HEK293T (cell line): ENCODE measurements around the gene LCLAT1.

Experiments
- BHLHE40 ChIP-seq: fragments of 450-650 bp; IDR thresholded peaks from 2 replicates; pipeline ENCODE4 v1.6.1; 2016; ENCODE audit warnings: mild to moderate bottlenecking, moderate library complexity, borderline replicate concordance
- ELF4 ChIP-seq: fragments of 450-650 bp; IDR thresholded peaks from 2 replicates; pipeline ENCODE4 v1.6.1; 2017; ENCODE audit warnings: antibody characterized with exemption
- FOXA1 ChIP-seq: fragments of 450-650 bp; IDR thresholded peaks from 2 replicates; pipeline ENCODE4 v1.6.1; 2016; ENCODE audit warnings: mild to moderate bottlenecking
- FOXK2 ChIP-seq: fragments of 450-650 bp; IDR thresholded peaks from 2 replicates; pipeline ENCODE4 v1.6.1; 2016; ENCODE audit warnings: mild to moderate bottlenecking
- FOXM1 ChIP-seq: fragments of 450-650 bp; IDR thresholded peaks from 2 replicates; pipeline ENCODE4 v1.6.1; 2017; ENCODE audit warnings: mild to moderate bottlenecking, borderline replicate concordance
- HDGF ChIP-seq: fragments of 450-650 bp; IDR thresholded peaks from 2 replicates; pipeline ENCODE4 v1.6.1; 2017; ENCODE audit warnings: antibody characterized with exemption, borderline replicate concordance
- L3MBTL2 ChIP-seq: fragments of 450-650 bp; conservative IDR thresholded peaks from 2 replicates; pipeline ENCODE4 v1.6.1; 2016; ENCODE audit warnings: mild to moderate bottlenecking
- LEF1 ChIP-seq: fragments of 450-650 bp; IDR thresholded peaks from 2 replicates; pipeline ENCODE4 v1.6.1; 2017; ENCODE audit warnings: mild to moderate bottlenecking, borderline replicate concordance
- NFRKB ChIP-seq: fragments of 450-650 bp; IDR thresholded peaks from 2 replicates; pipeline ENCODE4 v1.6.1; 2016; ENCODE audit warnings: mild to moderate bottlenecking, moderate library complexity
- PKNOX1 ChIP-seq: fragments of 450-650 bp; IDR thresholded peaks from 2 replicates; pipeline ENCODE4 v1.6.1; 2016
- SP1 ChIP-seq: fragments of 450-650 bp; IDR thresholded peaks from 2 replicates; pipeline ENCODE4 v1.6.1; 2017
- SUZ12 ChIP-seq: fragments of 450-650 bp; IDR thresholded peaks from 2 replicates; pipeline ENCODE4 v1.6.1; 2016; ENCODE audit warnings: mild to moderate bottlenecking
- TARDBP ChIP-seq: fragments of 450-650 bp; IDR thresholded peaks from 2 replicates; pipeline ENCODE4 v1.6.1; 2016
- ZNF384 ChIP-seq: fragments of 450-650 bp; IDR thresholded peaks from 2 replicates; pipeline ENCODE4 v1.6.1; 2016

GRCh38 chr2:30588994-30589393, 141.9 kb downstream of the LCLAT1 start:
- no peak for TF ChIP-seq PKNOX1
- no peak for TF ChIP-seq FOXM1
- no peak for TF ChIP-seq BHLHE40
- TF ChIP-seq LEF1: no peak
- no peak for TF ChIP-seq ELF4
- no peak for TF ChIP-seq FOXK2
- TF ChIP-seq TARDBP: no peak
- TF ChIP-seq HDGF: no peak
- TF ChIP-seq ZNF384: no peak
- TF ChIP-seq FOXA1: no peak
- no peak for TF ChIP-seq SUZ12
- no peak for TF ChIP-seq SP1
- TF ChIP-seq L3MBTL2: no peak
- TF ChIP-seq NFRKB: no peak
